ENCODE results near the gene HACD1.

HACD1 gene

DNA sequence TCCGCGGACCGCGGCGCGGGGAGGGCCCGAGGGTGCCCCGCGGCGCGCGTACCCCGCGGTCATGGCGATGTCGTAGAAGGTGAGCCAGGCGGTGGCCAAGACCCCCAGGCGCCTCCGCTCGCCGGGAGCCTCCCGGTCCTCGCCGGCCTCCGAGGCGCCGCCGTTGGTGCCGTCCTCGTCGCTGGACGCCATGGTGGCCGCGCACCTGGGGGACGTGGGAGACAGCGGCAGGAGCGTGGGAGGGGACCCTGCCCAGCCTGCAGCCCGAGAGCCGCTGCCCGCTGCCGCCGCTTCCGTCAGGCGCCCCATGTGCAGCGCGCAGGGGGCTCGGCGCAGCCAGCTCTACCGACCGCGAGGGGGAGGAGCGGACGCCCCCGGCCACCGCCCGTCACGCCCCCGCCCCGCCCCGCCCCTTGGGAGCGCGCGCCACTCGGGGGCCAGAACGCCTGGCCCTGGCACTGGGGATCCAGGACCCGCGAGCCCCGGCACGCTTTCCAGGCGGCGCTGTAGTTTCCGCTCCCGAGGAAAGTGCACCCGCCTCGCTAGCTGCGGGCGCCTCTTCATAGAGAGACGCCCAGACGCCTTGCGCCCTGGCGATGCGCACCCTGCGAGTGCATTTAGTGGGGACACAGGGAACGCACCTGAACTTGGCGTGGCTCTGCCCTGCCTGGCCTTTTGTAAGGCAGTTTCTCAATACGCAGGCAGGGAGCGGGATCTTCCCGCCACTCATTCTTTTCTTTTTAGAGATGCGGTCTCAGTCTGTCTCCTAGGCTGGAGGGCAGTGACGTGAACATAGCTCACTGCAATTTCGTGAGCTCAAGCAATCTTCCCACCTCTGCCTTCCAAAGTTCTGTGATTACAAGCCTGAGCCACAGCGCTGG is at the start of gene HACD1:
Gene HACD1 (minus strand): TSS at position 344 of the 881 bp plus-strand sequence. CDS start 35 bp downstream, at position 309.
- CTCF ChIA-PET = interaction anchor here (0.5 to 0.9 kb wide), 5 partner anchors 11 to 188 kb away, joined by 3 to 5 read pairs (median 3); no protein-coding TSS in a partner anchor
- POLR2A ChIA-PET = interaction anchor here (0.5 to 3.5 kb wide), 5 partner anchors 16 to 800 kb away, joined by 3 to 47 read pairs (median 3); partner anchors contain the start of genes RSU1 and STAM
- Histone ChIP-seq H3K4me3 (ENCODE audit: low read depth, low read length) (peak within 1 kb of the TSS; percentile 76), H3K36me3 (ENCODE audit: control insufficient read depth in 2 of 2, insufficient read depth in 1 of 2, low read length in 2 of 2) (no peaks in the 10 kb centered on the region), H3K9me3 (ENCODE audit: control insufficient read depth, insufficient read depth, low read depth, low read length) (no peaks in the 10 kb centered on the region), H3K27ac (ENCODE audit: extremely low read depth, low read depth, low read length) (peak within 1 kb of the TSS; percentile 82; the same call in 1 of the 2 replicates), H3K4me1 (ENCODE audit: control insufficient read depth, insufficient read depth, low read length) (no peaks in the 10 kb centered on the region)
- TF ChIP-seq ZNF514 (tag by site-specific recombination; IDR thresholded peaks at IDR 0.05) (no peak), ZNF530 (tag by site-specific recombination; IDR thresholded peaks at IDR 0.05; ENCODE audit: low read depth) (no peak), ZNF37A (tag by site-specific recombination; IDR thresholded peaks at IDR 0.05) (no peak), MZF1 (tag by site-specific recombination; IDR thresholded peaks at IDR 0.05; ENCODE audit: borderline replicate concordance) (0 out of 2 replicates have a peak, but pooled peaks have one; percentile 31), YY1 (tag by site-specific recombination; IDR thresholded peaks at IDR 0.05) (peak; percentile 72), ZBTB20 (tag by site-specific recombination; IDR thresholded peaks at IDR 0.05) (peak; percentile 85; the same call in 1 of the 2 replicates), KLF10 (tag by site-specific recombination; IDR thresholded peaks at IDR 0.05) (peak; percentile 88), PATZ1 (tag by site-specific recombination; IDR thresholded peaks at IDR 0.05) (peak; percentile 51; the same call in 1 of the 2 replicates), HOXC10 (CRISPR knock-in tag; IDR thresholded peaks at IDR 0.05) (no peak), ZIC2 (tag by site-specific recombination; IDR thresholded peaks at IDR 0.05) (peak; percentile 52), TRIM28 (IDR thresholded peaks at IDR 0.05; ENCODE audit: borderline replicate concordance, low read length) (peak; percentile 30; the same call in 1 of the 2 replicates), ZNF513 (tag by site-specific recombination; IDR thresholded peaks at IDR 0.05) (no peak), ZNF629 (tag by site-specific recombination; IDR thresholded peaks at IDR 0.05) (peak; percentile 83), ZNF24 (tag by site-specific recombination; IDR thresholded peaks at IDR 0.05) (peak; percentile 81), PBX3 (CRISPR knock-in tag; IDR thresholded peaks at IDR 0.05) (peak; percentile 84), ZFP37 (tag by site-specific recombination; IDR thresholded peaks at IDR 0.05) (0 out of 2 replicates have a peak, but pooled peaks have one; percentile 35), KLF9 (tag by site-specific recombination; IDR thresholded peaks at IDR 0.05; ENCODE audit: low read depth) (peak; percentile 67), OVOL3 (tag by site-specific recombination; IDR thresholded peaks at IDR 0.05) (no peak), ZFHX2 (tag by site-specific recombination; conservative IDR thresholded peaks at IDR 0.05) (peak; percentile 88), ZEB2 (tag by site-specific recombination; IDR thresholded peaks at IDR 0.05) (peak; percentile 66; the same call in 1 of the 2 replicates), ZNF654 (tag by site-specific recombination; IDR thresholded peaks at IDR 0.05; ENCODE audit: low read depth) (no peak), ZNF843 (tag by site-specific recombination; IDR thresholded peaks at IDR 0.05) (no peak), ZSCAN30 (tag by site-specific recombination; IDR thresholded peaks at IDR 0.05) (peak; percentile 42), KLF8 (tag by site-specific recombination; IDR thresholded peaks at IDR 0.05) (peak; percentile 90; the same call in 1 of the 2 replicates), ZNF426 (tag by site-specific recombination; IDR thresholded peaks at IDR 0.05) (no peak), ZNF561 (tag by site-specific recombination; IDR thresholded peaks at IDR 0.05; ENCODE audit: borderline replicate concordance) (peak; percentile 67; the same call in 1 of the 2 replicates), IKZF3 (tag by site-specific recombination; IDR thresholded peaks at IDR 0.05) (peak; percentile 58)
- TF ChIP-seq, protein P1, sequence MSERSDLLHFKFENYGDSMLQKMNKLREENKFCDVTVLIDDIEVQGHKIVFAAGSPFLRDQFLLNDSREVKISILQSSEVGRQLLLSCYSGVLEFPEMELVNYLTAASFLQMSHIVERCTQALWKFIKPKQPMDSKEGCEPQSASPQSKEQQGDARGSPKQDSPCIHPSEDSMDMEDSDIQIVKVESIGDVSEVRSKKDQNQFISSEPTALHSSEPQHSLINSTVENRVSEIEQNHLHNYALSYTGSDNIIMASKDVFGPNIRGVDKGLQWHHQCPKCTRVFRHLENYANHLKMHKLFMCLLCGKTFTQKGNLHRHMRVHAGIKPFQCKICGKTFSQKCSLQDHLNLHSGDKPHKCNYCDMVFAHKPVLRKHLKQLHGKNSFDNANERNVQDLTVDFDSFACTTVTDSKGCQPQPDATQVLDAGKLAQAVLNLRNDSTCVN (tag by site-specific recombination; optimal IDR thresholded peaks at IDR 0.05) = peak; percentile 92
- TF ChIP-seq, protein P2, sequence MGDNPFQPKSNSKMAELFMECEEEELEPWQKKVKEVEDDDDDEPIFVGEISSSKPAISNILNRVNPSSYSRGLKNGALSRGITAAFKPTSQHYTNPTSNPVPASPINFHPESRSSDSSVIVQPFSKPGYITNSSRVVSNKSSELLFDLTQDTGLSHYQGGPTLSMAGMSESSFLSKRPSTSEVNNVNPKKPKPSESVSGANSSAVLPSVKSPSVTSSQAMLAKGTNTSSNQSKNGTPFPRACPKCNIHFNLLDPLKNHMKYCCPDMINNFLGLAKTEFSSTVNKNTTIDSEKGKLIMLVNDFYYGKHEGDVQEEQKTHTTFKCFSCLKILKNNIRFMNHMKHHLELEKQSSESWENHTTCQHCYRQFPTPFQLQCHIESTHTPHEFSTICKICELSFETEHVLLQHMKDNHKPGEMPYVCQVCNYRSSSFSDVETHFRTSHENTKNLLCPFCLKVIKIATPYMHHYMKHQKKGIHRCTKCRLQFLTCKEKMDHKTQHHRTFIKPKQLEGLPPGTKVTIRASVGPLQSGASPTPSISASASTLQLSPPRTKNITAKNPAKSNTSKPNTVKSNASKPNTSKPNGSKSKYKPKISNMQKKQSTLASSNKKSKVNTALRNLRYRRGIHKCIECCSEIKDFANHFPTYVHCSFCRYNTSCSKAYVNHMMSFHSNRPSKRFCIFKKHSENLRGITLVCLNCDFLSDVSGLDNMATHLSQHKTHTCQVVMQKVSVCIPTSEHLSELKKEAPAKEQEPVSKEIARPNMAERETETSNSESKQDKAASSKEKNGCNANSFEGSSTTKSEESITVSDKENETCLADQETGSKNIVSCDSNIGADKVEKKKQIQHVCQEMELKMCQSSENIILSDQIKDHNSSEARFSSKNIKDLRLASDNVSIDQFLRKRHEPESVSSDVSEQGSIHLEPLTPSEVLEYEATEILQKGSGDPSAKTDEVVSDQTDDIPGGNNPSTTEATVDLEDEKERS (tag by site-specific recombination; IDR thresholded peaks at IDR 0.05) = no peak
